Small intestine (tissue), 7 donors: ENCODE measurements around the gene BANF1. TPM values are rescaled to one million over a fixed set of nuclear protein-coding genes. Genes with fewer than 3 reads are reported as not detected.

Experiments
- DNase-seq, 2 donors: peaks; one replicate each; pipeline versions ENCODE4 v3.0.0 to v3.0.0-alpha.2; 2013
- FAIRE-seq: peaks from 2 replicates; lab custom pipeline; 2012; peaks lifted over from hg19 to GRCh38; lab: Jason Lieb, UNC
- H3K27ac ChIP-seq, 3 donors: one replicate each; pipeline ENCODE4 v1.5.1; 2013; ENCODE audit warnings: low read length in 2 of 3, mild to moderate bottlenecking in 2 of 3, control low read depth in 1 of 3, inconsistent platforms in 1 of 3, low read depth in 1 of 3, moderate library complexity in 1 of 3
- H3K27me3 ChIP-seq, 3 donors: one replicate each; pipeline ENCODE4 v1.6.1; 2013; ENCODE audit warnings: low read length in 3 of 3, inconsistent platforms in 1 of 3; ENCODE audit not compliant: control insufficient read depth in 3 of 3, insufficient read depth in 3 of 3
- H3K36me3 ChIP-seq, 3 donors: one replicate each; pipeline ENCODE4 v1.6.1; 2013; ENCODE audit warnings: low read length in 3 of 3, inconsistent platforms in 1 of 3, low read depth in 1 of 3, mild to moderate bottlenecking in 1 of 3, moderate library complexity in 1 of 3; ENCODE audit not compliant: control insufficient read depth in 3 of 3, insufficient read depth in 2 of 3
- H3K4me1 ChIP-seq, 3 donors: one replicate each; pipeline ENCODE4 v1.6.1; 2013; ENCODE audit warnings: low read length in 2 of 3, inconsistent platforms in 1 of 3, low read depth in 1 of 3, mild to moderate bottlenecking in 1 of 3, moderate library complexity in 1 of 3; ENCODE audit not compliant: control insufficient read depth in 3 of 3, insufficient read depth in 2 of 3
- H3K4me3 ChIP-seq, 3 donors: one replicate each; pipeline ENCODE4 v1.5.1; 2013; ENCODE audit warnings: low read length in 3 of 3, control low read depth in 1 of 3, inconsistent platforms in 1 of 3, low read depth in 1 of 3, mild to moderate bottlenecking in 1 of 3, moderate library complexity in 1 of 3
- H3K9me3 ChIP-seq, 2 donors: one replicate each; pipeline ENCODE4 v1.6.1; 2013; ENCODE audit warnings: low read depth in 1 of 2, low read length in 1 of 2; ENCODE audit not compliant: control insufficient read depth in 2 of 2, insufficient read depth in 1 of 2
- WGBS, 3 donors: extraction: QIAGEN DNeasy Blood & Tissue Kit; methylation state at CpG; one replicate each; pipeline ENCODE4 v1.1.7; 2013; 5-methylcytosine and 5-hydroxymethylcytosine counted together
- polyA plus RNA-seq, 4 donors: library from polyadenylated mRNA; stranded (reverse) in 3 of 4; unstranded in 1 of 4; fragments of 200-250 nt in 3 of 4; fragments of 120-200 nt in 1 of 4; gene quantifications; one replicate each; pipeline versions ENCODE4 v1.2.1 to v1.2.3, GENCODE V29; 2013
- donor health status: healthy with polysubstance abuse.
- donor health status: control.
- donor health status: control.
- donor health status: Bipolar disorder and iron deficiency.
- donor health status: healthy.

Gene BANF1
- polyA plus RNA-seq, 4 donors: 80.0 to 193 (median 100) TPM

- Histone ChIP-seq H3K27me3 (no peaks in the 10 kb centered on the region), H3K9me3 (no peaks in the 10 kb centered on the region), H3K36me3 (peaks cover 16 to 61% (median 17%) of the 10 kb centered on the region in 3 donors), H3K4me1 (peaks cover 0 to 7% (median 2%) of the 10 kb centered on the region in 3 donors), H3K27ac (peak overlapping the region; percentile 85 to 98 (median 97)), H3K4me3 (peak overlapping the region; percentile 61 to 85 (median 80))
- FAIRE-seq (no peak), DNase-seq (no peak)
- WGBS, 3 donors: 0% methylated on average over 15 to 40 of the region's 40 CpGs
These were observed 434 bp downstream of the BANF1 start for GRCh38 chr11:66002648-66003225.

DNA sequence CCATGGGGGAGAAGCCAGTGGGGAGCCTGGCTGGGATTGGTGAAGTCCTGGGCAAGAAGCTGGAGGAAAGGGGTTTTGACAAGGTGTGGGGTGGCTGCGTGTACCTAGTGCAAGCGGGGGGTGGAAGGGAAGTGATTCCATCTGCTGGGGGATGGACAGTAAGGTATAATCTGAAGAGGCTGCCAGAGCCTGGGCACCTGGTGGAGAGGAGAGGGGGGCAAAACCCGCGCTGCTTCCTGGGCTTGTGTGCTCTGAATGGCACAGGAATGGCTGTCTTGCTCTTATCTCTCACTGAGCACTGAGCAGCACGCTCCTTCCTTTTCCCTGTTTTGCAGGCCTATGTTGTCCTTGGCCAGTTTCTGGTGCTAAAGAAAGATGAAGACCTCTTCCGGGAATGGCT, 988 bp downstream of the BANF1 start:
- H3K4me3 ChIP-seq: peak overlapping the region in 2 of 3 donors; percentile 61 to 85

GRCh38 chr11:66004186-66004585, 1.9 kb downstream of the BANF1 start:
- no peak for FAIRE-seq
- whole genome bisulfite sequencing, 3 donors: 66 to 74% (median 70%) methylated on average over 4 of the region's 4 CpGs

More for the DNA sequence above, 988 bp downstream of the BANF1 start:
- Histone ChIP-seq H3K9me3 (no peaks in the 10 kb centered on the region), H3K27ac (peak overlapping the region in 1 of 3 donors; percentile 97), H3K4me1 (peaks cover 0 to 7% (median 2%) of the 10 kb centered on the region in 3 donors), H3K36me3 (peaks cover 11 to 56% (median 12%) of the 10 kb centered on the region in 3 donors), H3K27me3 (peaks cover 0 to 5% (median 0%) of the 10 kb centered on the region in 3 donors)
- no peak for DNase-seq
- FAIRE-seq: no peak
- WGBS, 3 donors: 40 to 79% (median 45%) methylated on average over 6 of the region's 6 CpGs

DNA sequence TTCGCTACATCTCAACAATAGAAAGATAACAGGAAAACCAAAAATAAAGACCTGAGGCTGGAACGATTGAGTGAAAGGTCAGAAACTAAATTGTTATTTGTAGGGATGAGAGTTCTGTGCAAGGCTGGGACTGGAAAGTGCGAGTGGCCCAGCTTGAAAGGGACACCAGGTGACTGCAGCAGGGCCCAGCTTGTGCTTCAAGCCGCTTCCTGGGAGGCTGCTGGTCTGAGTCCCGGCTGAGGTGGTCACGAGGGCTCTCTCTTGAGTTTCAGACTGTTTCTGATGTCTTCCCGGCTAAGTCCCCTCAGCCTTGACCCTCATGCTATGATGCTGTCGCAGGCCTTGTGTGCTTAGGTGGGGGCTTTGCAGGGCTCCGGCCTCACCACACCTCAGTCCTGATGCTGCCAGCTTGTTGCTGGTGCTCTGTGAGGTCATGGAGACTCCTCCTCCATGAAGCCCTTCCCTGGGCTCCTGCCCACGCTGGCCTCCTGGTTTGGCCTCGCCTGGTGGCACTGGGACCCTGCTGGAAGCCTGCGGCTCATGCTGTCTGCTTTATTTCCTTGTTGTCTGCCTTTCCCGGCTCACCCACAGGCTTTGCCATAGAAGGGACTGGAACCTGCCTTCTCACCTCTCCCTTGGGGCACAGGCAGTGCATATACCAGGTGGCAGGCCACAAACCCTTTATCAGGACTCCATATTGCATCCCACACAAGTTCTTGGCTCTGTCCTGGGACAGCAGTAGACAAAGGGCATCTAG, 4.0 kb downstream of the BANF1 start:
- WGBS, 3 donors: 87 to 92% (median 87%) methylated on average over 13 of the region's 13 CpGs
- H3K27ac ChIP-seq: no peak overlapping the region
- H3K36me3 ChIP-seq: peaks cover 0 to 38% (median 2%) of the 10 kb centered on the region in 3 donors
- H3K4me1 ChIP-seq: peaks cover 0 to 7% (median 2%) of the 10 kb centered on the region in 3 donors
- no peak overlapping the region for H3K4me3 ChIP-seq
- H3K9me3 ChIP-seq: no peaks in the 10 kb centered on the region
- FAIRE-seq (no peak), DNase-seq (no peak)
- peaks cover 0 to 28% (median 2%) of the 10 kb centered on the region in 3 donors for H3K27me3 ChIP-seq

More at GRCh38 chr11:66004186-66004585, 1.9 kb downstream of the BANF1 start:
- Histone ChIP-seq H3K36me3 (peaks cover 5 to 49% (median 8%) of the 10 kb centered on the region in 3 donors), H3K9me3 (no peaks in the 10 kb centered on the region), H3K4me3 (no peak overlapping the region), H3K4me1 (peaks cover 0 to 7% (median 2%) of the 10 kb centered on the region in 3 donors), H3K27ac (no peak overlapping the region), H3K27me3 (peaks cover 0 to 10% (median 0%) of the 10 kb centered on the region in 3 donors)
- no peak for DNase-seq

GRCh38 chr11:66006891-66007176, 4.5 kb downstream of the BANF1 start:
- DNase-seq (no peak), FAIRE-seq (no peak)
- Histone ChIP-seq H3K9me3 (no peaks in the 10 kb centered on the region), H3K27ac (no peak overlapping the region), H3K4me3 (no peak overlapping the region), H3K4me1 (peaks cover 0 to 7% (median 2%) of the 10 kb centered on the region in 3 donors), H3K27me3 (peaks cover 0 to 33% (median 3%) of the 10 kb centered on the region in 3 donors), H3K36me3 (peaks cover 0 to 38% (median 2%) of the 10 kb centered on the region in 3 donors)
- WGBS, 3 donors: 80 to 81% (median 81%) methylated on average over 4 of the region's 4 CpGs

GRCh38 chr11:66007201-66007634, 4.9 kb downstream of the BANF1 start:
- Histone ChIP-seq H3K4me1 (peaks cover 2 to 7% (median 2%) of the 10 kb centered on the region in 3 donors), H3K36me3 (peaks cover 0 to 38% (median 2%) of the 10 kb centered on the region in 3 donors), H3K4me3 (no peak overlapping the region), H3K27ac (no peak overlapping the region), H3K27me3 (peaks cover 0 to 37% (median 6%) of the 10 kb centered on the region in 3 donors), H3K9me3 (no peaks in the 10 kb centered on the region)
- no peak for DNase-seq
- no peak for FAIRE-seq
- WGBS, 3 donors: 42 to 48% (median 46%) methylated on average over 5 of the region's 5 CpGs

- 73 to 89% (median 89%) methylated on average over 2 of the region's 2 CpGs for WGBS, 3 donors
These were observed 5.8 kb downstream of the BANF1 start for GRCh38 chr11:66008095-66008467.

DNA sequence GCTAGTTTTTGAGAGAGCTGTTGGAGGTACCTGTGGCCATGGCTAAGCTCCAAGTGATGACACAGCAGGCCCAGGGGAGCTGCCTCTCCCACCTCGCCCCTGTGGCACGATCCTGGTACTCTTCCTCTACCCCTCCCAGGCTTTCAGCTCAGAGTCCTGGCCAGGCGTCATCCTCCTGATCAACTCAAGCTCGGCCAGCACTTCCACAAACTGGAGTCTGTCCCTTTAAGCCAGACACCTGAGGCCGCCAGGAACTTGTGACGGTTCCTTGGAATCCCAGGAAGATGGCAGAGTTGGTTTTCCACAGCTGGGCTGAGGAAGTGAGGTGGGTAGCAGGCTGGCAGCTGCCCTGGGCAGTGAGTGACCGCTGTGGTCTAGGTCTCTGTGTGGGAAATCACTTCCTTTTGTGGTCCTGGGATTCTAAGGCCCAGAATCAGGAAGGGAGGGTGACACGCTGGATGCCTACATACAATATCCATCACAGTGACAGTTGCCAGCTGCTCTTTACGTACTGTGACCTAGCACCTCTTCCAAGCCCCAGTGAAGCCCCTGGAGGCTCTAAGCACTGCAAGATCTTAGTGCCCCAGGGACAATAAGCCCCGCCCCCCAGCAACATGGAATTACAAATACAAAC, 6.3 kb downstream of the BANF1 start:
- Histone ChIP-seq H3K27me3 (peaks cover 0 to 50% (median 12%) of the 10 kb centered on the region in 3 donors), H3K27ac (no peak overlapping the region), H3K4me3 (no peak overlapping the region), H3K4me1 (peaks cover 0 to 2% (median under 1%) of the 10 kb centered on the region in 3 donors), H3K36me3 (peaks cover 0 to 32% (median 2%) of the 10 kb centered on the region in 3 donors), H3K9me3 (no peaks in the 10 kb centered on the region)
- FAIRE-seq (no peak), DNase-seq (no peak)
- WGBS, 3 donors: 56 to 63% (median 60%) methylated on average over 10 of the region's 10 CpGs

More at GRCh38 chr11:66008095-66008467, 5.8 kb downstream of the BANF1 start:
- Histone ChIP-seq H3K4me1 (peaks cover 2 to 6% (median 2%) of the 10 kb centered on the region in 3 donors), H3K4me3 (no peak overlapping the region), H3K27ac (no peak overlapping the region), H3K9me3 (no peaks in the 10 kb centered on the region), H3K27me3 (peaks cover 0 to 45% (median 11%) of the 10 kb centered on the region in 3 donors), H3K36me3 (peaks cover 0 to 37% (median 2%) of the 10 kb centered on the region in 3 donors)
- FAIRE-seq (no peak), DNase-seq (no peak)
